ENCODE data around the gene KCTD13.
"Not testable (repeated sequence)": the region's sequence is repeated elsewhere in the genome, so short reads cannot be mapped to it uniquely, and the experiment has no call there.

KCTD13 gene

GRCh38 chr16:29871822-29872546 lies 54.0 kb downstream of the KCTD13 start:
- no peaks in the 10 kb centered on the region for H3K36me3 ChIP-seq (replicated peaks; ENCODE audit: insufficient read depth, low read length)

GRCh38 chr16:29869067-29869466 lies 57.0 kb downstream of the KCTD13 start:
- DNase-seq; H3K4me3 ChIP-seq (ENCODE audit: low read length); H3K36me3 ChIP-seq (replicated peaks; ENCODE audit: insufficient read depth, low read length); H3K9me3 ChIP-seq (replicated peaks; ENCODE audit: insufficient read depth, low read length); H3K79me2 ChIP-seq (ENCODE audit: low read length); H3K27ac ChIP-seq (ENCODE audit: low read length); H2AFZ ChIP-seq (ENCODE audit: low read length); H3K4me1 ChIP-seq (ENCODE audit: low read length); H4K20me1 ChIP-seq (ENCODE audit: insufficient read depth, low read length); H3K9me2 ChIP-seq (replicated peaks; ENCODE audit: insufficient read depth, low read length); H3K9ac ChIP-seq (ENCODE audit: low read length); H3F3A ChIP-seq (ENCODE audit: insufficient read depth, low read length); H3K4me2 ChIP-seq (ENCODE audit: low read depth, low read length): not testable (repeated sequence)
- peaks cover 32% of the 10 kb centered on the region for H3K27me3 ChIP-seq (replicated peaks; ENCODE audit: insufficient read depth, low read length)

More at GRCh38 chr16:29871822-29872546, 54.0 kb downstream of the KCTD13 start:
- no peak for DNase-seq
- Histone ChIP-seq H3F3A (ENCODE audit: insufficient read depth, low read length) (no peaks in the 10 kb centered on the region), H4K20me1 (ENCODE audit: insufficient read depth, low read length) (no peaks in the 10 kb centered on the region), H3K4me1 (ENCODE audit: low read length) (no peaks in the 10 kb centered on the region), H3K4me2 (ENCODE audit: low read depth, low read length) (no peak overlapping the region), H3K9me3 (replicated peaks; ENCODE audit: insufficient read depth, low read length) (no peaks in the 10 kb centered on the region), H3K9me2 (replicated peaks; ENCODE audit: insufficient read depth, low read length) (no peaks in the 10 kb centered on the region), H3K9ac (ENCODE audit: low read length) (no peak overlapping the region), H3K4me3 (ENCODE audit: low read length) (no peak overlapping the region), H3K27ac (ENCODE audit: low read length) (no peak overlapping the region), H3K79me2 (ENCODE audit: low read length) (no peaks in the 10 kb centered on the region), H2AFZ (ENCODE audit: low read length) (no peak overlapping the region), H3K27me3 (replicated peaks; ENCODE audit: insufficient read depth, low read length) (peaks cover 48% of the 10 kb centered on the region)
- TF ChIP-seq EZH2phosphoT487 (IDR thresholded peaks at IDR 0.05; ENCODE audit: low read length), result no peak
- no peak for TF ChIP-seq EZH2 (optimal IDR thresholded peaks at IDR 0.05; ENCODE audit: low read depth, low read length)
- TF ChIP-seq CTCF (IDR thresholded peaks at IDR 0.05; ENCODE audit: low read length), result no peak

- Histone ChIP-seq H3K4me3 (ENCODE audit: low read length) (no peak overlapping the region), H3K9me2 (replicated peaks; ENCODE audit: insufficient read depth, low read length) (no peaks in the 10 kb centered on the region), H3K79me2 (ENCODE audit: low read length) (no peaks in the 10 kb centered on the region), H3K4me1 (ENCODE audit: low read length) (no peaks in the 10 kb centered on the region), H3K9me3 (replicated peaks; ENCODE audit: insufficient read depth, low read length) (no peaks in the 10 kb centered on the region), H3K27me3 (replicated peaks; ENCODE audit: insufficient read depth, low read length) (peaks cover 30% of the 10 kb centered on the region; the same call in 1 of the 2 replicates), H2AFZ (ENCODE audit: low read length) (no peak overlapping the region), H3K27ac (ENCODE audit: low read length) (no peak overlapping the region), H3K4me2 (ENCODE audit: low read depth, low read length) (no peak overlapping the region), H3K9ac (ENCODE audit: low read length) (no peak overlapping the region), H4K20me1 (ENCODE audit: insufficient read depth, low read length) (no peaks in the 10 kb centered on the region), H3F3A (ENCODE audit: insufficient read depth, low read length) (no peaks in the 10 kb centered on the region), H3K36me3 (replicated peaks; ENCODE audit: insufficient read depth, low read length) (no peaks in the 10 kb centered on the region)
- DNase-seq, result no peak
- TF ChIP-seq EZH2phosphoT487 (IDR thresholded peaks at IDR 0.05; ENCODE audit: low read length) (no peak), CTCF (IDR thresholded peaks at IDR 0.05; ENCODE audit: low read length) (no peak), EZH2 (optimal IDR thresholded peaks at IDR 0.05; ENCODE audit: low read depth, low read length) (no peak)
Observed at GRCh38 chr16:29868396-29869009, 57.5 kb downstream of the KCTD13 start.

- Histone ChIP-seq H3K9ac (ENCODE audit: low read length) (no peak overlapping the region), H3K4me2 (ENCODE audit: low read depth, low read length) (no peak overlapping the region), H3K9me3 (replicated peaks; ENCODE audit: insufficient read depth, low read length) (no peaks in the 10 kb centered on the region), H3K36me3 (replicated peaks; ENCODE audit: insufficient read depth, low read length) (no peaks in the 10 kb centered on the region), H3K27ac (ENCODE audit: low read length) (no peak overlapping the region), H3K79me2 (ENCODE audit: low read length) (peaks cover 16% of the 10 kb centered on the region), H3K4me1 (ENCODE audit: low read length) (no peaks in the 10 kb centered on the region), H4K20me1 (ENCODE audit: insufficient read depth, low read length) (no peaks in the 10 kb centered on the region), H3K4me3 (ENCODE audit: low read length) (no peak overlapping the region), H3K27me3 (replicated peaks; ENCODE audit: insufficient read depth, low read length) (peaks cover 20% of the 10 kb centered on the region; the same call in 1 of the 2 replicates), H2AFZ (ENCODE audit: low read length) (no peak overlapping the region), H3F3A (ENCODE audit: insufficient read depth, low read length) (no peaks in the 10 kb centered on the region), H3K9me2 (replicated peaks; ENCODE audit: insufficient read depth, low read length) (no peaks in the 10 kb centered on the region)
- TF ChIP-seq EZH2phosphoT487 (IDR thresholded peaks at IDR 0.05; ENCODE audit: low read length) (no peak), EZH2 (optimal IDR thresholded peaks at IDR 0.05; ENCODE audit: low read depth, low read length) (no peak)
- DNase-seq, result no peak
Observed at GRCh38 chr16:29864205-29864604, 61.8 kb downstream of the KCTD13 start.

Data from MM.1S (cell line).